ENCODE measurements around the gene ITGAX. TPM values are rescaled to one million over a fixed set of nuclear protein-coding genes. Genes with fewer than 3 reads are reported as not detected.

ITGAX gene
- total RNA-seq, 4 donors from 2014 or later, result 1.4 to 3.5 (median 2.6) TPM; not detected in 1

DNA sequence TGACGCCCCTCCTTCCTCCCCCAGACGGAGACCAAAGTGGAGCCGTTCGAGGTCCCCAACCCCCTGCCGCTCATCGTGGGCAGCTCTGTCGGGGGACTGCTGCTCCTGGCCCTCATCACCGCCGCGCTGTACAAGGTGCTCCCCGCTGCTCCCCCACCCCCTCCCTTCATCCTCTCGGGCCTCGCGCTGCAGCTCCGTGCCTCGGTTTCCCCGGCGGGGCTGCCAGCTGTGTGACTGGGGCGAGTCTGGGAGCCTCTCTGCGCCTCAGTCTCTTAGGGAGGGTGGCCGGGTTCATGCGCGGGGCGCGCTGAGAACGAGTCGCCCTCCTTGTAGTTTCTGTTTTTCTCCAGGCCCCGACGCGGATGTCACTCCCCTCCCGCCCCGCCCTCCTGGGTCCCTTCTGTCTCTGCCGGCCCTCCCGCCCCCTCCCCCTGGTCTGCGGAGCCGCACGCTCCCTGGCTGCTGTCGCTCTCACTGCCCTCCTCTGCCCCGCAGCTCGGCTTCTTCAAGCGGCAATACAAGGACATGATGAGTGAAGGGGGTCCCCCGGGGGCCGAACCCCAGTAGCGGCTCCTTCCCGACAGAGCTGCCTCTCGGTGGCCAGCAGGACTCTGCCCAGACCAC lies 23.7 kb upstream of the ITGAX start:
- TF ChIP-seq POLR2A (IDR thresholded peaks at IDR 0.05) (no peak), CTCF (IDR thresholded peaks at IDR 0.05) (no peak)
- Histone ChIP-seq H3K4me3 (no peak overlapping the region), H3K27me3 (peaks cover 0 to 16% of the 10 kb centered on the region in 2 donors), H3K4me1 (no peaks in the 10 kb centered on the region), H3K36me3 (no peaks in the 10 kb centered on the region), H3K27ac (no peak overlapping the region), H3K9me3 (no peaks in the 10 kb centered on the region)
- DNase-seq, result no peak
- intact Hi-C loops (cut with DNase I; ENCODE audit: low total_unique reads), result no loop called here

GRCh38 chr16:31331807-31332301 lies 23.1 kb upstream of the ITGAX start:
- intact Hi-C loops (cut with DNase I; ENCODE audit: low total_unique reads), result no loop called here
- Histone ChIP-seq H3K27me3 (peaks cover 0 to 16% of the 10 kb centered on the region in 2 donors), H3K27ac (no peak overlapping the region), H3K4me3 (no peak overlapping the region), H3K9me3 (no peaks in the 10 kb centered on the region), H3K4me1 (no peaks in the 10 kb centered on the region), H3K36me3 (no peaks in the 10 kb centered on the region)
- TF ChIP-seq POLR2A (IDR thresholded peaks at IDR 0.05) (no peak), CTCF (IDR thresholded peaks at IDR 0.05) (no peak)
- DNase-seq, result no peak

GRCh38 chr16:31332544-31332943 lies 22.4 kb upstream of the ITGAX start:
- DNase-seq, result no peak
- no peak for TF ChIP-seq POLR2A (IDR thresholded peaks at IDR 0.05)
- no peak for TF ChIP-seq CTCF (IDR thresholded peaks at IDR 0.05)
- Histone ChIP-seq H3K4me1 (no peaks in the 10 kb centered on the region), H3K27me3 (peaks cover 0 to 16% of the 10 kb centered on the region in 2 donors), H3K4me3 (no peak overlapping the region), H3K9me3 (no peaks in the 10 kb centered on the region), H3K27ac (no peak overlapping the region), H3K36me3 (no peaks in the 10 kb centered on the region)
- intact Hi-C loops (cut with DNase I; ENCODE audit: low total_unique reads), result no loop called here

GRCh38 chr16:31333686-31334649 lies 21.0 kb upstream of the ITGAX start:
- intact Hi-C loops (cut with DNase I; ENCODE audit: low total_unique reads), result no loop called here
- Histone ChIP-seq H3K9me3 (no peaks in the 10 kb centered on the region), H3K36me3 (no peaks in the 10 kb centered on the region), H3K4me3 (no peak overlapping the region), H3K27me3 (peaks cover 0 to 16% of the 10 kb centered on the region in 2 donors), H3K27ac (no peak overlapping the region), H3K4me1 (no peaks in the 10 kb centered on the region)
- TF ChIP-seq POLR2A (IDR thresholded peaks at IDR 0.05) (no peak), CTCF (IDR thresholded peaks at IDR 0.05) (peak in 1 of 4 experiments; percentile 16)
- no peak for DNase-seq

- TF ChIP-seq POLR2A (IDR thresholded peaks at IDR 0.05), result no peak
- TF ChIP-seq CTCF (IDR thresholded peaks at IDR 0.05), result no peak
- peaks cover 0 to 16% of the 10 kb centered on the region in 2 donors for H3K27me3 ChIP-seq
These were observed 20.0 kb upstream of the ITGAX start for GRCh38 chr16:31334934-31335333.

More at GRCh38 chr16:31334934-31335333, 20.0 kb upstream of the ITGAX start:
- intact Hi-C loops (cut with DNase I; ENCODE audit: low total_unique reads), result no loop called here
- no peaks in the 10 kb centered on the region for H3K9me3 ChIP-seq
- H3K4me3 ChIP-seq, result no peak overlapping the region
- no peaks in the 10 kb centered on the region for H3K4me1 ChIP-seq
- H3K27ac ChIP-seq, result no peak overlapping the region
- H3K36me3 ChIP-seq, result no peaks in the 10 kb centered on the region
- DNase-seq, result no peak
